GDM1 (cell line): ENCODE data around the gene FOXO1.

Experiments used
- DNase-seq: peaks from one replicate; lab custom pipeline; 2025; lab: John Stamatoyannopoulos, UW

The FOXO1 gene

DNA sequence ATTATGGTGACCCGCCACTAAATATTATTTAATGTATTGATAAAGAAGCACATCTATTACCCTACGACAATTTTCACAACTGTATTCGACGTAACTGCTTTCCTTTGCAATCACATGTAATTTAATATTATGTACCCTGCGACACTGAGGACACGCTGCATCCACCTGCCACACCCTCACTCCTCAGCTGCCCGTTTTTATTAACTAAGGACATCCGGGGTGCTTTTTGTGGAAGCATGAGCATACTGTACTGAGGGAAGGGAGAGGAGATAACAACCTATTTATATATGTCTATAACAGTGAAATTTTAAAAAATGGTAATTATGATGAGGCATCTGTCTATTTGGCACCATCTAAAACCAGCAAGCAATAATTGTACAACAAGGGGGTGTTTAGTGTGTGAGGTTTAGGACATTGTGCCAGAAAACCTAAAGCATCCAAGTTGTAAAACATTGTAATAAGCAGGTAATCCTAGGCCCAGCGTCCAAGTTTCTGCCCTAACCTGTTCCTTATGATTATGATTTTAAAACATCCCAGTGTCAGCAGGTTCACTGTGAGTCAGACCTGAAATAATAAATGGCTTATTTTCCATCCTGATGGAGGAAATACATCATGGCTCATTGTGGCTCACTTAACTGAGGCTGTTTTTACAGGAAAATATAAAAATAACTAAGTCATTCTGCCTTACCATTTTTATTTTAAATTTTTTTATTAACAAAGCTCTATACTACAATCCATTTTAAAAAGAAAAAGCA is 56.3 kb downstream of the FOXO1 start:
- no peak for DNase-seq

DNA sequence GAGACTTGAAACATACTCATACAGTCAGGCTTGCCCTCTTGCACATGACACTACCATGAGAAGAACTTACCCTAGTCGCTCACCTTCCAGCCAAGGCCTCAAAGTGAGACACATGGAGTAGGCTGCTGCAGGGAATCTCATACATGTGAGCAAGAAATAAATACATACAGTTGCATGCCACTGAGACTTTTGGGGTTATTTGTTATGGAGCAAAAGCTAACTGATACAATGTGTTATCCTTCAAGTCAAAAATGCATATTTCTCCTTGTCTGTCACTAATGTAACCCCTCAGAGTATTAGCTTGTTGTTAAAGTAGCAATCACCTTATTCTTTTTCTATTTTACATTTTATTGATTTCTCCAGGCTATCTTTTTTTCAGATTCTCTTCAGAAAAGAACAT is 58.1 kb downstream of the FOXO1 start:
- DNase-seq: no peak

DNA sequence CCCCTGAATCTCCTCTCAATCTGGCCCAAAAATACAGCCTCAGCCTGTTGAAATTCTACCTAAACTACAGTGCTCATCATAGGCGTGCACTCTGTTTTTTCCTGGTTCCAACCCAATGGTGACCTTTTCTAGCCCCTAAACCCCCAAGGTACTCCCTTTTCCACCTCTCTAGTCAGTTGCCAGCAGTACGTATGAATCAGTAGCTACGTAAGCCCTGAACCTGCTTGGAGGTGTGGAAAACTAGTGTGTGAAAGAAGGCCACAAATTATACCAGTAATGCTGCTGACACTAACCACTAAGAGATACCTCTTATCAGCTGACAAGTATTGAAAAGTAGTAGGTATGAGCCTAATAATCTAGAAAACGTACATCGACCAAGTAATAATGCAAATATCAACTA is 60.9 kb downstream of the FOXO1 start:
- DNase-seq: no peak

GRCh38 chr13:40604135-40604534 is 62.3 kb downstream of the FOXO1 start:
- no peak for DNase-seq

GRCh38 chr13:40600149-40600751 is 66.2 kb downstream of the FOXO1 start:
- DNase-seq: no peak

DNA sequence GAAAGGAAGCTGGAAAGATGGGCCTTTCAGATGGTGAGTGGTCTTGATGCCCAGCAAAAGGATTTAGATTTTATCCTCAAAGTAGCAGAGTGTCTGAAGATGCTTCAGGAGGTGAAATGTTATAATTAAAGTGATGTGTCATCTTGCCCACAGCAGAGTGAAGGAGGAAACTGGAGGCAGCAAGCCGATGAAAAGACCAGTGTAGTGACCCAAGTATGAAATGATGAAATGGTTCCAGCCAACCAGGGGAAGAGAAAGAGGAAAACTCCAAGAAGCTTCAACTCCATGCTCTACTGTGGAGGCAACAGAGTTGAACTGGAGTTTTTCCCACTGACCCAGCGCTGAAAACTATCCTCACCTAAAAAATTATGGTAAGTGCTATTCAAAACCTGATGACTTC is 66.7 kb downstream of the FOXO1 start:
- no peak for DNase-seq

DNA sequence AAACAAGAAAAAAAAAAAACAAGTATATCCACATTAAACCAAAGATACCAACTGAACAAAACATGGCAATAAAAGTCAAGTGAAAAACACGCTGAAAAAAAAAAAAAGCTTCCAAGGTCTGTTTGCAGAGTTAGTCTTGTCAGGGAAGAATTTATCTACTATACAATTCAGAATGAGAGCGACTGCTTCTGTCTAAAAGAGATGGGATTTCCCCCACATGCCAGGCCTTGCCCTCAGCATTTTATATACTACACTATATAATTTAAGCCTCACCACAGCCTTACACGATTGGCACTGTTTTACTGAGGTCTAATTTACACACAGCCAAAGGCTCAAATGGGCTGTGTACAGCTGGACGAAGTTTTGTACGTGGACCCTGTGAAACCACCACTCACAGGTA is 67.3 kb downstream of the FOXO1 start:
- DNase-seq: no peak

DNA sequence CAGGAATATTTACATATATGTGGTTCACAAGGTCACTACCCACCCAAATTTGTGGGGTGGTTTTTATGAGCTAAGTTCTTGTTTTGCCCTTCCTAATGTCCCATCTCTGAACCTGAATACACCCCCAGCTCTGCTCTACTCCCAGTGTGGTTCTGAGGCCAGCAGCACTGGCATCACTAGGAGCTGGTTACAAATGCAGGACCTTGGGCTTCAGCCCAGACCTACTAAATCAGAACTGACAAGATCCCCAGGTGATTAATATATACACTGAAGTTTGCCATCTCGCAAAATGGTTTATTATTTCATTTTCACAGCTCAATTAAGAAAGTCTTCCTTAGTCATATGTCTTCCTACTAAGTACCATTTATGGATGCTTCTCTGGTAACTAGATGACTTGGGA is 67.9 kb downstream of the FOXO1 start:
- DNase-seq: no peak

DNA sequence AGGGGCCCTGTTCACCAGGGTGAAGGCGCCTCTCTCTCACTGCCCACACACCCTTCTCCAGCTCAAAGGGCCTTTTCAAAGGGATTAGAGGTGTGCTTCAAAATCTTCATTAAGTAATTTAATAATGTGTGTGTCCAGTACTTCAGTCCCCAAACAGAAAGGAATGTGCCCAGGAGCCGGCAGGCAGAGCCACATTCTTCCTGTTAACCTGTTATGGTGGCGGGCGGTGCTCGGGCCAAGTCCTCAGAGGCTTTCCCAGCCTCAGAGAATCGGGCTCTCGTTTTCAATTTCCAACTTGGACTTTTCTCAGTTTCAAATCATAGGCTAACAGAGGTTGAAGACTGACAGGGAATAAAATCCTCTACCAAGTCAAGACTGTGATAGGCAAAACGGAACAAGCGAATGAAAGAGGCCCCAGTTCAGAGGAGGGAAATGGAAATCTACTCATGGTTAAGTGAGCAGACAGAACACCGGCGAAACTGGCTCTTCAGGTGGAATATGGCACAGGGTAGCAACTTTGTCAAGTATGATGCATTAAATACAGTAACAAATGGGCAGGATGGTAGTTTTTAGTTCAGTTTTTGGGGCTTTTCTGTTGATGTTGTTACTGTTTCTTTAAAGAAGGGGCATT is 68.6 kb downstream of the FOXO1 start:
- no peak for DNase-seq

DNA sequence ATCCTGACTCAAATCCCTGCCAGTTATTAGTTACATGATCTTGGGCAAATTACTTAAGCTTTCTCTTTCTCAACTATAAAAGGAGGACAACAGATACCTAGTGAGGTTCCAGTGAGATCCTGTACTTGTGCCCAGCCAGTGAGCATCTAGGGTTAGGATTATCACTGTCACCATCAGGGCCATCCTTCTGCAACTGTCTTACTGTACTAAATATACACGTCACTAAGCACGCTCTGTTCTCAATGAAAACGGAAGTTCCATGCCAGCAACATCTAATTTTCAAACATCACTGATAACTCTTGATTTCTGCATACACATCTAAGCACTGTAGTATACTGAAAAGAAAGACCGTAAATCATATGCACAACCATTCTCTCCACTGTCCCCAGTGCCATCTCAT is 70.0 kb downstream of the FOXO1 start:
- DNase-seq: no peak

GRCh38 chr13:40595693-40596092 is 70.7 kb downstream of the FOXO1 start:
- DNase-seq: no peak

- DNase-seq: no peak
Observed at GRCh38 chr13:40592035-40592434, 74.4 kb downstream of the FOXO1 start.

- no peak for DNase-seq
Observed at GRCh38 chr13:40591091-40591490, 75.3 kb downstream of the FOXO1 start.

- no peak for DNase-seq
Observed at GRCh38 chr13:40590112-40590862, 76.2 kb downstream of the FOXO1 start.

DNA sequence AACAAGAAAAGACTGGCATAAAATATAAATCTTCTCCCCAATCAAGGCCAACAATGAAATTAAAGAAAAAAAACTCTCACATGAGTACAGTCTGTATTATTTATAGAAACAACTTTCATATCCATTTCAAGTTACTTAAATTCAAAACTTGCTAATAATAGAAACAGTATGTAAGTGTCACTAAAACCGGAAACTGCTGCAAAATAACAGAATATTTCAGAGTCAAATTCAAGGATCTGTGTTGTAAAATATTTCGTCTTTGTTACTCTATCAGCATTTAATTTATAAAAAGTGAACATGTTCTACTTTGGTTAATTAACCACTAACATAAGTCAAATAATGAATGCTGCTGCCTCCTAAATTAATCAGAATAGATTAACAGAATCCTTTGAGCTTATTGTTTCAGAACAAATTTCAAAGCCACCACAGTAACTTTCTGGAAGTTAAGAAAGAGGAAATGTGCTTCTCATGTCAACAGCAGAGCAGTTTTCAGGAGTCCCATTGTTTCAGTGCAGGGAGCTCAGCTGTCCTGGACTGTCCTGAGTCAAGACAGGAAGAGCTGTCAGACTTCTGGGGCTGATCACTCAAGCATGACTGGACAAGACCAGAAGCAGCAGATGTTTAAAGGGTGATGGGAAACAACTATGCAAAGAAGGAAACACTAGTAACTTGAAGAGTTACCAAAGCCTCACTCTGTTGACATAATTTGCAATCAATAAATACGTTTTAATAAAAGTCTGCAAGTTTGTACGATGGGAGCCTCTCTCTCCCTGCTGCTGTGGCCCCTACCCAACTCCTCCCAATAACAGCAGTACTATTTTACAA is 76.9 kb downstream of the FOXO1 start:
- peak; percentile 84 for DNase-seq

- no peak for DNase-seq
Observed at GRCh38 chr13:40588101-40588500, 78.3 kb downstream of the FOXO1 start.

DNA sequence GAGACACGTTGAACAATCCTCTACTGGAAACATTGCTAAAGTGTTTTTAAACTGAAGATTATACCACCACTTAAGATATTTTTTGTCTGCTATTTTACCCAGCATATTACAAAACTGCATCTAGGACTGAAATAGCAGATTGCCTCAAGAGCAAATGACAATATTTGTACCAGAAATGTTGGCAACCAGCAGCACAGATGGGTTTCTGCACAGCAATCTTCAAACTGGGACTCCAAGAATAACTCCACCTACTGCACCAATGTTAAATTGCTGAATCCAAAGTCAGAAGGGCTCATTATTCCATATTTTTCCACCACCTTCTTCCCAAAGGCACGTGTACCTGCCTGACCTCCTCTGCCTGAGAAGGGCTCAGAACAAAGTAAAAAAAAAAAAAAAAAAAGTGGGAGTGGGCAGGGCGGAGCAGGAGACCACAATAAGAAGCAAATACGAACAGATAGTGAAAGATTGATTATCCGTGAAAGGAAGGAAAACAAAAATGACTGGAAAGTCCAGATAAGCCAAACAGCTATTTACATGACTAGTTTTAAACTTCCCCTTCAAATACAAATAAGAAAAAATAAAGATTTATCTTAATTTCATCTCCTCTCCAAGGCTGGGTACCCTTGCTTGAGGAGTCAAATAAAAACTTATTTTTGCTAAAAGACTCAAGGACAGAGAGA is 79.4 kb downstream of the FOXO1 start:
- no peak for DNase-seq

- DNase-seq: no peak
Observed at GRCh38 chr13:40585911-40586471, 80.5 kb downstream of the FOXO1 start.

DNA sequence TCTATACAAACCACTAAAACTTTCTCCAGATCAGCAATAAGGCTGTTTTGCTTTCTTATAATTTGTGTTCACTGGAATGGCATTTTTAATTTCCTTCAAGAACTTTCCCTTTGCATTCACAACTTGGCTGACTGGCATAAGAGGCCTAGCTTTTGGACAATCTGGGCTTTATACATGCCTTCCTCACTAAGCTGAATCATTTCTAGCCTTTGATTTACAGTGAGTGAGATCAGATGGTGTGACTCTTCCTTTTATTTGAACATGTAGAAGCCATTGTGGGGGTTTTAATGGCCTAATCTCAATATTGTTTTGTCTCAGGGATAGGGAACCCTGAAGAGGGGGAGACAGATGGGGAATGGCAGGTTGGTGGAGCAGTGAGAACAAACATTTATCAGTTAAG is 82.7 kb downstream of the FOXO1 start:
- no peak for DNase-seq

DNA sequence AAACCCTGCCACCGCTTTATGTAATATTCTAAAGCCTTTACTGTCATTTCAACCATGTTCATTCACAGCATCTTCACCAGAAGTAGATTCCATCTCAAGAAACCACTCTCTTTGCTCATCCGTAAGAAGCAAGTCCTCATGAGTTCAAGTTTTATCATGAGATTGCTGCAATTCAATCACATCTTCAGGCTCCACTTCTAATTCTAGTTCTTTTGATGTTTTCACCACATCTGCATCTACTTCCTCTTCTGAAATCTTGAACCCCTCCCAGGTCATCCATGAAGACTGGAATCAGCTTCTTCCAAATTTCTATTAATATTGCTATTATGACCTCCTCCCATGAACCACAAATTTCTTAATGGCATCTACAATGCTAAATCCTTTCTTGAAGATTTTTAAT is 83.9 kb downstream of the FOXO1 start:
- DNase-seq: no peak

GRCh38 chr13:40581277-40581579 is 85.2 kb downstream of the FOXO1 start:
- DNase-seq: no peak
